LHCN-M2 (cell line): ENCODE results near the gene TMEM212. TPM values are rescaled to one million over a fixed set of nuclear protein-coding genes. Genes with fewer than 3 reads are reported as not detected.
A peak's percentile ranks its signal among the peaks of the same experiment; 100 is the strongest.
"Not testable (repeated sequence)": the region's sequence is repeated elsewhere in the genome, so short reads cannot be mapped to it uniquely, and the experiment has no call there.

Experiments
- DNase-seq: peaks from one replicate; pipeline ENCODE4 v3.0.0-alpha.2; 2012; ENCODE audit warnings: low read depth
- total RNA-seq: library from RNA; depleted of rRNA; stranded (reverse); fragments of >200 nt; gene quantifications from 2 replicates; pipeline ENCODE4 v1.2.3, GENCODE V29; 2014

The TMEM212 gene
- total RNA-seq, 1 experiment from 2014 or later = not detected

GRCh38 chr3:171854649-171855305, 11.6 kb downstream of the TMEM212 start:
- DNase-seq = no peak

- DNase-seq = not testable (repeated sequence)
Measured at GRCh38 chr3:171858770-171859169, 15.6 kb downstream of the TMEM212 start.

GRCh38 chr3:171860830-171861535, 17.8 kb downstream of the TMEM212 start:
- no peak for DNase-seq

GRCh38 chr3:171862392-171862791, 19.2 kb downstream of the TMEM212 start:
- DNase-seq = no peak

- DNase-seq = peak; percentile 65
Measured at GRCh38 chr3:171862993-171863521, 19.9 kb downstream of the TMEM212 start.

- DNase-seq = no peak
Measured at GRCh38 chr3:171863920-171864319, 20.8 kb downstream of the TMEM212 start.

GRCh38 chr3:171865191-171865865, 22.2 kb downstream of the TMEM212 start:
- peak; percentile 19 for DNase-seq

GRCh38 chr3:171867981-171868380, 24.8 kb downstream of the TMEM212 start:
- no peak for DNase-seq

GRCh38 chr3:171871392-171872274, 28.5 kb downstream of the TMEM212 start:
- no peak for DNase-seq

GRCh38 chr3:171873580-171873979, 30.4 kb downstream of the TMEM212 start:
- peak; percentile 24 for DNase-seq

- peak; percentile 87 for DNase-seq
Measured at GRCh38 chr3:171874251-171874681, 31.1 kb downstream of the TMEM212 start.

GRCh38 chr3:171874879-171875278, 31.7 kb downstream of the TMEM212 start:
- DNase-seq = no peak

- DNase-seq = no peak
Measured at GRCh38 chr3:171875923-171876412, 32.8 kb downstream of the TMEM212 start.

GRCh38 chr3:171876680-171877147, 33.6 kb downstream of the TMEM212 start:
- peak; percentile 70 for DNase-seq

GRCh38 chr3:171878461-171879225, 35.5 kb downstream of the TMEM212 start:
- no peak for DNase-seq

GRCh38 chr3:171879472-171879871, 36.3 kb downstream of the TMEM212 start:
- DNase-seq = no peak

GRCh38 chr3:171880101-171880870, 37.1 kb downstream of the TMEM212 start:
- no peak for DNase-seq

- no peak for DNase-seq
Measured at GRCh38 chr3:171881251-171881650, 38.1 kb downstream of the TMEM212 start.

- DNase-seq = no peak
Measured at GRCh38 chr3:171883257-171883892, 40.2 kb downstream of the TMEM212 start.
